ENCODE data around the gene BCO2.

BCO2 gene

GRCh38 chr11:112223754-112224532, 48.6 kb downstream of the BCO2 start:
- no peak overlapping the region for H3K4me3 ChIP-seq (ENCODE audit: low read length)

GRCh38 chr11:112225753-112226061, 50.4 kb downstream of the BCO2 start:
- H3K36me3 ChIP-seq (ENCODE audit: control insufficient read depth, insufficient read depth, low read length) = no peaks in the 10 kb centered on the region
- H3K4me3 ChIP-seq (ENCODE audit: low read length) = peak overlapping the region; percentile 99
- H3K9ac ChIP-seq (ENCODE audit: low read length) = peak overlapping the region; percentile 100
- peaks cover 4% of the 10 kb centered on the region for H3K4me1 ChIP-seq (ENCODE audit: control insufficient read depth, insufficient read depth, low read length)
- H3K27me3 ChIP-seq (ENCODE audit: control insufficient read depth, insufficient read depth, low read length) = no peaks in the 10 kb centered on the region
- H3K27ac ChIP-seq (ENCODE audit: low read depth, low read length) = peak overlapping the region; percentile 99

More at GRCh38 chr11:112223754-112224532, 48.6 kb downstream of the BCO2 start:
- Histone ChIP-seq H3K9ac (ENCODE audit: low read length) (no peak overlapping the region), H3K4me1 (ENCODE audit: control insufficient read depth, insufficient read depth, low read length) (peaks cover 4% of the 10 kb centered on the region), H3K27me3 (ENCODE audit: control insufficient read depth, insufficient read depth, low read length) (no peaks in the 10 kb centered on the region), H3K36me3 (ENCODE audit: control insufficient read depth, insufficient read depth, low read length) (no peaks in the 10 kb centered on the region), H3K27ac (ENCODE audit: low read depth, low read length) (no peak overlapping the region)

- Histone ChIP-seq H3K4me3 (ENCODE audit: low read length) (peak within 1 kb of the TSS; percentile 99), H3K27me3 (ENCODE audit: control insufficient read depth, insufficient read depth, low read length) (no peaks in the 10 kb centered on the region), H3K36me3 (ENCODE audit: control insufficient read depth, insufficient read depth, low read length) (no peaks in the 10 kb centered on the region), H3K4me1 (ENCODE audit: control insufficient read depth, insufficient read depth, low read length) (peaks cover 4% of the 10 kb centered on the region), H3K27ac (ENCODE audit: low read depth, low read length) (peak within 1 kb of the TSS; percentile 99), H3K9ac (ENCODE audit: low read length) (peak within 1 kb of the TSS; percentile 100)
Observed at GRCh38 chr11:112226062-112226830, 50.9 kb downstream of the BCO2 start, which contains the start of gene PTS. Gene PTS, plus strand, starts transcription at chr11:112226428. Its CDS starts 16 bp downstream, at chr11:112226444.

DNA sequence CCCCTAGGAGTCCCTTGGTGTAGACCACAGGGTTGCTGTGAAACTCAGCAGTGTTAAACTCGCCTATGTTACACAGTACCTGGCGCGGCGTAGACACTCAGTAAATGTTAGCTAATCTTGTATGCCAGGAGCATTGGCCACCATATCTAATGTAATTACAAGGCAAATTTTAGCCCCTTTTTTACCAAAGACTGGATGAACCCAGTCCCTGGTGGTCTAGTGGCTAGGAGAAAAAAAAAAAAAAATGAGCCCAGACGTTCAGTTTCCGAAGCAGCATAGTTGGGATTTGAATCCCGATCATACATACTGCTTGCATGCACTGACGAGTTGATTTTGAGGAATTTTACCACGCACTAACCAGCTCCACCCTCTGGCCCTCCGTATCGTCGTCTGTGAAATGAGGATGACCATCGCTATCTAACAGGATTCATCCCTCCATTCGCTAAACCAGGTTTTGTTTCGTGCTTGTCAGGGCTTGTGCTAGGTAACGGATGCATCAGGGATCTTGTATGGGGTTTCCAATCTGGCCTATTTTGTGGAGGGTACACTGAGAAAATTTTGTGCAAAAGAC, 51.6 kb downstream of the BCO2 start:
- H3K36me3 ChIP-seq (ENCODE audit: control insufficient read depth, insufficient read depth, low read length) = no peaks in the 10 kb centered on the region
- H3K4me3 ChIP-seq (ENCODE audit: low read length) = peak overlapping the region; percentile 99
- H3K4me1 ChIP-seq (ENCODE audit: control insufficient read depth, insufficient read depth, low read length) = peaks cover 4% of the 10 kb centered on the region
- peak overlapping the region; percentile 100 for H3K9ac ChIP-seq (ENCODE audit: low read length)
- H3K27me3 ChIP-seq (ENCODE audit: control insufficient read depth, insufficient read depth, low read length) = no peaks in the 10 kb centered on the region
- H3K27ac ChIP-seq (ENCODE audit: low read depth, low read length) = peak overlapping the region; percentile 99

- Histone ChIP-seq H3K9ac (ENCODE audit: low read length) (no peak overlapping the region), H3K36me3 (ENCODE audit: control insufficient read depth, insufficient read depth, low read length) (no peaks in the 10 kb centered on the region), H3K4me3 (ENCODE audit: low read length) (peak overlapping the region; percentile 99), H3K4me1 (ENCODE audit: control insufficient read depth, insufficient read depth, low read length) (peaks cover 4% of the 10 kb centered on the region), H3K27ac (ENCODE audit: low read depth, low read length) (peak overlapping the region; percentile 99), H3K27me3 (ENCODE audit: control insufficient read depth, insufficient read depth, low read length) (no peaks in the 10 kb centered on the region)
Observed at GRCh38 chr11:112227471-112227870, 52.2 kb downstream of the BCO2 start.

GRCh38 chr11:112228706-112229105, 53.4 kb downstream of the BCO2 start:
- Histone ChIP-seq H3K36me3 (ENCODE audit: control insufficient read depth, insufficient read depth, low read length) (no peaks in the 10 kb centered on the region), H3K4me1 (ENCODE audit: control insufficient read depth, insufficient read depth, low read length) (peaks cover 4% of the 10 kb centered on the region), H3K4me3 (ENCODE audit: low read length) (no peak overlapping the region), H3K9ac (ENCODE audit: low read length) (no peak overlapping the region), H3K27me3 (ENCODE audit: control insufficient read depth, insufficient read depth, low read length) (no peaks in the 10 kb centered on the region), H3K27ac (ENCODE audit: low read depth, low read length) (no peak overlapping the region)

DNA sequence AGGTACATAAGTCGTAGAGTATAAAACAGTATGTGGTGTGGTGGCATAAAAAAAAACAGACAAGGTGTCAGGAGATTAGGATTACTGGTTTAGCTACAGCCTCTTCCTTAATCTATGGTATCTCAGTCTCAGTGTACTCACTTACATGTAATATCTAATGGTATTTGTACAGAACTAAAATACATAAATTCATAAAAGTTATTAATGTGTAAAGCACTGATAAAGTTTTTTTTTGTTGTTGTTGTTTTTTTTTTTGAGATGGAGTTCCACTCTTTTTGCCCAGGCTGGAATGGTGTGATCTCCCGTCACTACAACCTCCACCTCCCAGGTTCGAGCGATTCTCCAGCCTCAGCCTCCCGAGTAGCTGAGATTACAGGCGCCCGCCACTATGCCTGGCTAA, 53.8 kb downstream of the BCO2 start:
- no peak overlapping the region for H3K27ac ChIP-seq (ENCODE audit: low read depth, low read length)

GRCh38 chr11:112229746-112230433, 54.6 kb downstream of the BCO2 start:
- no peaks in the 10 kb centered on the region for H3K36me3 ChIP-seq (ENCODE audit: control insufficient read depth, insufficient read depth, low read length)
- H3K4me3 ChIP-seq (ENCODE audit: low read length) = no peak overlapping the region
- peaks cover 4% of the 10 kb centered on the region for H3K4me1 ChIP-seq (ENCODE audit: control insufficient read depth, insufficient read depth, low read length)
- no peaks in the 10 kb centered on the region for H3K27me3 ChIP-seq (ENCODE audit: control insufficient read depth, insufficient read depth, low read length)
- no peak overlapping the region for H3K27ac ChIP-seq (ENCODE audit: low read depth, low read length)
- H3K9ac ChIP-seq (ENCODE audit: low read length) = no peak overlapping the region

More for the DNA sequence above, 53.8 kb downstream of the BCO2 start:
- no peak overlapping the region for H3K4me3 ChIP-seq (ENCODE audit: low read length)
- no peaks in the 10 kb centered on the region for H3K27me3 ChIP-seq (ENCODE audit: control insufficient read depth, insufficient read depth, low read length)
- peaks cover 4% of the 10 kb centered on the region for H3K4me1 ChIP-seq (ENCODE audit: control insufficient read depth, insufficient read depth, low read length)
- no peak overlapping the region for H3K9ac ChIP-seq (ENCODE audit: low read length)
- H3K36me3 ChIP-seq (ENCODE audit: control insufficient read depth, insufficient read depth, low read length) = no peaks in the 10 kb centered on the region

DNA sequence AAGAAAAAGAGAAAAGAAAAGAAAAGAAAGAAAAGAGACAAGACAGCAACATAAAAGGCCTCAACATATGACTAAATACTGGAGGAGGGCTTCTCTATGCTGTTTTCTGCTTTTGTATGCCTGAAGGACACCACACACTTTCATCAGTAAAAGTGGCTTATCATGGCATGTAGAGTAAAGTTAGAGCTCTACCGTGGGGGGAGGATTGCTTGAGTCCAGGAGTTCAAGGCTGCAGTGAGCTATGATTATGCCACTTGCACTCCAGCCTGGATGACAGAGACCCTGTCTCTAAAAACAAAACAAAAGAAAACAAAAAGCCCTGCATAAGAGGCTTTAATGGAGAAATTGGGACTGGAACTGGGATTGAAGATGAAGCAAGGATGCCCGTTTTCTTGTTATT, 56.6 kb downstream of the BCO2 start:
- no peak overlapping the region for H3K4me3 ChIP-seq (ENCODE audit: low read length)
- no peak overlapping the region for H3K27ac ChIP-seq (ENCODE audit: low read depth, low read length)
- H3K27me3 ChIP-seq (ENCODE audit: control insufficient read depth, insufficient read depth, low read length) = no peaks in the 10 kb centered on the region
- H3K4me1 ChIP-seq (ENCODE audit: control insufficient read depth, insufficient read depth, low read length) = peaks cover 4% of the 10 kb centered on the region
- H3K36me3 ChIP-seq (ENCODE audit: control insufficient read depth, insufficient read depth, low read length) = peaks cover 6% of the 10 kb centered on the region
- H3K9ac ChIP-seq (ENCODE audit: low read length) = no peak overlapping the region

- Histone ChIP-seq H3K36me3 (ENCODE audit: control insufficient read depth, insufficient read depth, low read length) (peaks cover 10% of the 10 kb centered on the region), H3K4me1 (ENCODE audit: control insufficient read depth, insufficient read depth, low read length) (no peaks in the 10 kb centered on the region), H3K27ac (ENCODE audit: low read depth, low read length) (no peak overlapping the region), H3K27me3 (ENCODE audit: control insufficient read depth, insufficient read depth, low read length) (no peaks in the 10 kb centered on the region), H3K9ac (ENCODE audit: low read length) (no peak overlapping the region), H3K4me3 (ENCODE audit: low read length) (no peak overlapping the region)
Observed at GRCh38 chr11:112235750-112236390, 60.6 kb downstream of the BCO2 start.

- H3K4me1 ChIP-seq (ENCODE audit: control insufficient read depth, insufficient read depth, low read length) = no peaks in the 10 kb centered on the region
- H3K36me3 ChIP-seq (ENCODE audit: control insufficient read depth, insufficient read depth, low read length) = peaks cover 10% of the 10 kb centered on the region
- H3K27me3 ChIP-seq (ENCODE audit: control insufficient read depth, insufficient read depth, low read length) = no peaks in the 10 kb centered on the region
- no peak overlapping the region for H3K27ac ChIP-seq (ENCODE audit: low read depth, low read length)
- no peak overlapping the region for H3K4me3 ChIP-seq (ENCODE audit: low read length)
- H3K9ac ChIP-seq (ENCODE audit: low read length) = no peak overlapping the region
Observed at GRCh38 chr11:112237451-112237850, 62.1 kb downstream of the BCO2 start.

GRCh38 chr11:112238041-112238440, 62.7 kb downstream of the BCO2 start:
- Histone ChIP-seq H3K27me3 (ENCODE audit: control insufficient read depth, insufficient read depth, low read length) (no peaks in the 10 kb centered on the region), H3K4me3 (ENCODE audit: low read length) (no peak overlapping the region), H3K36me3 (ENCODE audit: control insufficient read depth, insufficient read depth, low read length) (peaks cover 10% of the 10 kb centered on the region), H3K9ac (ENCODE audit: low read length) (no peak overlapping the region), H3K27ac (ENCODE audit: low read depth, low read length) (no peak overlapping the region), H3K4me1 (ENCODE audit: control insufficient read depth, insufficient read depth, low read length) (no peaks in the 10 kb centered on the region)

All from rectal smooth muscle tissue (tissue), 1 donor.